Cardiac muscle cell (in vitro differentiated cells and primary cell): Measurements from ENCODE around the gene PRPF31. TPM values are rescaled to one million over a fixed set of nuclear protein-coding genes. Genes with fewer than 3 reads are reported as not detected.

ENCODE experiments used
- DNase-seq, 2 donors: peaks; one replicate each; pipeline versions ENCODE4 v3.0.0 to v3.0.0-alpha.2; 2010 to 2017; ENCODE audit warnings: low read depth in 1 of 2, low spot score in 1 of 2
- H3K27ac ChIP-seq: fragments of 200-600 bp; sonication (generic); 2 replicates; pipeline ENCODE4 v1.5.1; 2016
- H3K27me3 ChIP-seq: fragments of 200-600 bp; sonication (generic); 2 replicates; pipeline ENCODE4 v1.6.0; 2016; ENCODE audit warnings: control low read depth
- H3K36me3 ChIP-seq: fragments of 200-600 bp; sonication (generic); 2 replicates; pipeline ENCODE4 v1.5.1; 2016; ENCODE audit warnings: control low read depth
- H3K4me1 ChIP-seq: fragments of 200-600 bp; sonication (generic); 2 replicates; pipeline ENCODE4 v1.8.1; 2017; ENCODE audit warnings: low read depth, mild to moderate bottlenecking, mixed run types
- H3K4me3 ChIP-seq: fragments of 200-600 bp; sonication (generic); 2 replicates; pipeline ENCODE4 v1.5.1; 2016; ENCODE audit warnings: mild to moderate bottlenecking
- H3K9me3 ChIP-seq: fragments of 200-600 bp; sonication (generic); 2 replicates; pipeline ENCODE4 v1.5.1; 2017; ENCODE audit warnings: low read depth, mild to moderate bottlenecking, control low read depth
- polyA plus RNA-seq: library from polyadenylated mRNA; unstranded; fragments of >200 nt; fragmentation: Nextera tagmentation; extraction: Ambion mirVana; gene quantifications from 2 replicates; pipeline ENCODE4 v1.2.1, GENCODE V29; 2016
- total RNA-seq: library from RNA; depleted of rRNA; stranded (reverse); fragments of >200 nt; gene quantifications from 2 replicates; pipeline ENCODE4 v1.2.3, GENCODE V29; 2016
- TF ChIP-seq, protein P1 (sequence below): IDR thresholded peaks from 2 replicates; pipeline ENCODE4 v1.5.1; 2012; ENCODE audit warnings: low read depth, mild to moderate bottlenecking, low read length

The PRPF31 gene
- total and polyA plus RNA-seq, 2 experiments from 2014 or later = 73.9 to 113 TPM

DNA sequence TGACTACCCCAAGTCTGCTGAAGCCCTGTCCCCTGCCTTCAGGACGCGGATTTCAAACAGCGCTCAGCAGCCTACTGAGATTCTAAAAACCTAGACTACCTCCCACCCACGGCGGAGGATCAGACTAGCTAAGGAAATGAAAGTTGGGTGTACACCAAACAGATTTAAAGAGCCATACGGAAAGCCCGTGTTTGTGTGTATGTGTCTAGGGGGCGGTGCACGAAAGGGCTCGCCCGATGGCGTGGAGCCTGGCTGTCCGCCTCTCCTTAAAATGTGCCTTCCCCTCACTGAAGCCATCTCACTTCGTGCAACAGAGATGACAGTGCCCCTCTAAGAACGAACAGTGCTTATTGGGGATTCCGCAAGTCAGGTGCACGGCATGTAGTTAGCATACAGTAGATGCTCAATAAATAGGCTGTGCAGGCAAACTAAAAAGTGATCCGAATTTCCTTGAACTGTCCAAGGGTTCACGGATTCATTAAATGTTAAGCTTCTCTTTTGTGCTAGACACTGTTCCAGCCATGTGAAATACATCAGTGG lies 43.3 kb downstream of the PRPF31 start:
- Histone ChIP-seq H3K27me3 (no peaks in the 10 kb centered on the region), H3K9me3 (no peaks in the 10 kb centered on the region), H3K4me3 (peak overlapping the region; percentile 59), H3K36me3 (peaks cover 19% of the 10 kb centered on the region), H3K4me1 (peaks cover 10% of the 10 kb centered on the region), H3K27ac (peak overlapping the region; percentile 85)
- TF ChIP-seq, protein P1, sequence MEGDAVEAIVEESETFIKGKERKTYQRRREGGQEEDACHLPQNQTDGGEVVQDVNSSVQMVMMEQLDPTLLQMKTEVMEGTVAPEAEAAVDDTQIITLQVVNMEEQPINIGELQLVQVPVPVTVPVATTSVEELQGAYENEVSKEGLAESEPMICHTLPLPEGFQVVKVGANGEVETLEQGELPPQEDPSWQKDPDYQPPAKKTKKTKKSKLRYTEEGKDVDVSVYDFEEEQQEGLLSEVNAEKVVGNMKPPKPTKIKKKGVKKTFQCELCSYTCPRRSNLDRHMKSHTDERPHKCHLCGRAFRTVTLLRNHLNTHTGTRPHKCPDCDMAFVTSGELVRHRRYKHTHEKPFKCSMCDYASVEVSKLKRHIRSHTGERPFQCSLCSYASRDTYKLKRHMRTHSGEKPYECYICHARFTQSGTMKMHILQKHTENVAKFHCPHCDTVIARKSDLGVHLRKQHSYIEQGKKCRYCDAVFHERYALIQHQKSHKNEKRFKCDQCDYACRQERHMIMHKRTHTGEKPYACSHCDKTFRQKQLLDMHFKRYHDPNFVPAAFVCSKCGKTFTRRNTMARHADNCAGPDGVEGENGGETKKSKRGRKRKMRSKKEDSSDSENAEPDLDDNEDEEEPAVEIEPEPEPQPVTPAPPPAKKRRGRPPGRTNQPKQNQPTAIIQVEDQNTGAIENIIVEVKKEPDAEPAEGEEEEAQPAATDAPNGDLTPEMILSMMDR = no peak
- DNase-seq = peak; percentile 8 to 33

DNA sequence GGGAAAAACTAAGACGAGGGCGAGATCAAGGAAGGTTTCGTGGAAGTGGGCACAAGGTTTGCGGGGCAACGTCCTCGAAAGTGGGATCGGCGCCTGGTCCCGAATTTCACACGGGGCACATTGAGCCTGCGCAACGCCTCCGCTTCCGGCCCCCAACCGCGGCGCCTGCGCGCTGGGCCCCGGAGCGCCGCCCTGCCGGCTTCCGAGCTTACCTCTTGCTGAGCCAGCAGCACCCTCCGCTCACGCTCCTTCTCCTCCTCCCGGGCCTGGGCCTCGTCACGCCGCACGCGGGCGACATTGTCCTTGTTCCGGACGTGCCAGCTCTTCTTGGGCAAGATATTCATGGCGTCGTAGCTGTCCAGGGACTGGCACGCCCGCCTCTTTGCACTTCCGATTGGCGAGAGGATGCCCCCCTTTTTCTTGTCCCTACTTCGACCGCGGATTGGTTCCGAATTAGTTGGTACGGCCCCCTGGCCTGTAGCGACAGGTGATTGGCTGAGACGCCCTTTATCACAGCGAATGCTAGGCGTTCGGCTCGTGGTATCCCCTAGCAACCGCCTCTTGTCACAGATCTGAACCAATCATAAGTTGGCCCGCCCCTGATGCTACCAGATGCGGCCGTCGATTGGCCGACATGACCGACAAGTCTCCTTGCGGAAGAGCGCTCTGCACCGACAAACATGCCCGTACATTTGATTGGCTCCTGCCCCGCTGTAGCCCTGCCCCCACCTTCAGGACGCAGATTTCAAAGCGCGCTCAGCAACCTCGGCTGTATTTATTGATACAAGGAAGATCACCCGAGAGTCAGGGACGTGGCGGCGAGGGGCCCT lies 44.0 kb downstream of the PRPF31 start, which contains the start of gene LENG1:
LENG1 (minus strand) TSS at position 370 of the 830 bp plus-strand sequence; CDS start at position 344, 26 bp downstream.
- peak within 1 kb of the TSS; percentile 85 for H3K27ac ChIP-seq
- peak; percentile 100 for DNase-seq
- peak within 1 kb of the TSS; percentile 59 for H3K4me3 ChIP-seq
- no peaks in the 10 kb centered on the region for H3K9me3 ChIP-seq
- H3K27me3 ChIP-seq = no peaks in the 10 kb centered on the region
- peaks cover 10% of the 10 kb centered on the region for H3K4me1 ChIP-seq
- H3K36me3 ChIP-seq = peaks cover 12% of the 10 kb centered on the region
- TF ChIP-seq, protein P1 = peak; percentile 36

DNA sequence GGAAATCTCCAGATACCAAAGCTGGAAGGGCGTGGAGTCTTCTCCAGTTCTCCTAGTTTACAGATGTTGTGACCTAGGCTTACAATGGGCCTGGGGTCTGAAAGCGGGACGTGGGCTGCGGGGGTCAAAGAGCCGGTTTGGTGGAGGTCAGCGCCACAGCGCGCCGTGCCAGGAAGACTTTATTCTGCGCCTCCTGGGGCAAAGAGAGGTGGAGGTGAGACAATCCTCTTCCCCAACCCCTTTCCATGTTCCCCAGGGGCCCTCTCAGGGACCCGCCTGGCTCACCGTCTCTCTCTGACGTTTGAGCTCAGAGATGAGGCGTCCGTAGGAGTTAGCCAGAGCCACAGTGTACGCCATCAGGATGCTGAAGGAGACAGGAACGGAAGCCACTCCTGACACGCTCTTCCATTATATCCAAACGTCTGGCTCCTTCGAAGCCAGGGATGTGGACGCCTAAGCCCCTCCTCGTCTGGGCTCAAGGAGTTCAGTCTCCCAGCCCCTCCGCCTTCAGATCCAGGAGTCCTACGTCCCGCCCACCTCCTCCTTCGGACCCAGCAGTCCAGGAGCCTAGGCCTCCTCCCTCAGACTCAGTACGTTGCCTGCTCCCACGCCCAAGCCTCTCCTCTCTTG lies 44.7 kb downstream of the PRPF31 start:
- DNase-seq = peak in 1 of 2 donors; percentile 30
- peaks cover 10% of the 10 kb centered on the region for H3K4me1 ChIP-seq
- peak overlapping the region; percentile 56 for H3K4me3 ChIP-seq
- peak overlapping the region; percentile 81 for H3K27ac ChIP-seq
- no peaks in the 10 kb centered on the region for H3K9me3 ChIP-seq
- H3K36me3 ChIP-seq = peaks cover 6% of the 10 kb centered on the region
- TF ChIP-seq, protein P1 = no peak
- no peaks in the 10 kb centered on the region for H3K27me3 ChIP-seq

DNA sequence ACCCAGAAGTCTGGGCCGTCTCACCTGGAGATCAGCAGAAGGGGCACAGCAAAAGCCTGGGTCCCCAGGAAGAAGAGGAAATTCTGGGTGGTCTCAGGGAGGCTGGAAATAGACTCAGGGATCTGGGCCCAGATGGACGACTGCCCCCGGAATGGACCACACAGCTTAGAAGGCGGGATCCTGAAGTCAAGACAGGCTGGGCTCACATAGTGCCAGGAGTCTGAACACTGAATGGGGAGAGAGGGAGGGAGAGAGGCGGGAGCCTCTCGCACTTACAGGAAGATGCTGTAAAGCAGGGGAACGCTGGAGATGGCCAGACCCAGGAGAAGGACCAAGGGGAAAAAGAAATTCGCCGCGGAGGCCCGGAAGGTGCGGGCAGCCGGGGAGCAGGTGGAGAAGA lies 45.3 kb downstream of the PRPF31 start:
- no peaks in the 10 kb centered on the region for H3K9me3 ChIP-seq
- no peaks in the 10 kb centered on the region for H3K27me3 ChIP-seq
- H3K4me3 ChIP-seq = peak overlapping the region; percentile 56
- TF ChIP-seq, protein P1 = no peak
- H3K36me3 ChIP-seq = peaks cover 6% of the 10 kb centered on the region
- peaks cover 10% of the 10 kb centered on the region for H3K4me1 ChIP-seq
- DNase-seq = no peak
- peak overlapping the region; percentile 81 for H3K27ac ChIP-seq

DNA sequence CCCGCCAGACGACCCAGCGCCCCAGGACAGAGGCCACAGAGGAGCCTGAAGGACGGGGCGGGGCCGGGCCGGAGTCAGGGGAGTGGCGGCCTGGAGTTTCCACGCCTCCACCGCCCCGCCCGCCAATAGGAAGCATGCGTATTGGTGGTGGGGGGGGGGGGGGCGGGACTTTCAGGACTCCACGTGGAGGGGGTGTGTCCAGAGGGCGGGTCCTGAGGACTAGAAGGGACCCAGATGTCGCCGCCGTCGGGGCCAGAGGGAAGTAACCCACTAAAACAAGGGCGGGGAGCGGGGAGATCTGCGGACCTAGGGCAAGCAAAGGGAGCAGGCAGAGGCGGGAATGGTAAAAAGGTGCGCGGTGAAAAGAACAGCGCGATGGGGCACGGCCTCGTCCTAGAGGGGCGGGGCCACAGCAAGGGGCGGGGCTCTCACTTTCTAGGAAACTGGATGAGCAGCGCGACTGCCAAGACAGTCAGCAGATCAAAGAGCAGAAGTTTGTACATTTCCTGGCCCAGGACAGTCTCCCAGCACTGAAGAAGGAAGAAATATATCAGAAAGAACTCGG lies 46.8 kb downstream of the PRPF31 start:
- Histone ChIP-seq H3K4me3 (peak overlapping the region; percentile 31), H3K4me1 (peaks cover 10% of the 10 kb centered on the region), H3K27ac (no peak overlapping the region), H3K36me3 (peaks cover 2% of the 10 kb centered on the region), H3K9me3 (no peaks in the 10 kb centered on the region), H3K27me3 (no peaks in the 10 kb centered on the region)
- peak; percentile 73 to 93 for DNase-seq
- TF ChIP-seq, protein P1 = no peak
